Peyer's patch (tissue), 4 donors: ENCODE measurements around the gene THBS3.
"Not testable (repeated sequence)": the region's sequence is repeated elsewhere in the genome, so short reads cannot be mapped to it uniquely, and the experiment has no call there.

Source experiments
- POLR2A ChIP-seq, 2 donors: fragments of 450-650 bp; IDR thresholded peaks; one replicate each; pipeline ENCODE4 v1.5.1; 2017; ENCODE audit warnings: antibody characterized with exemption in 2 of 2, mild to moderate bottlenecking in 2 of 2, moderate library complexity in 2 of 2
- TF ChIP-seq, protein P1 (sequence below), 6 experiments: fragments of 450-650 bp in 4 of 6; fragments of 200-600 bp in 2 of 6; sonication (generic) in 1 of 6; IDR thresholded peaks; one replicate each; pipeline ENCODE4 v1.5.1; 2017 to 2019; ENCODE audit warnings: antibody characterized with exemption in 6 of 6, mild to moderate bottlenecking in 3 of 6, moderate library complexity in 1 of 6

DNA sequence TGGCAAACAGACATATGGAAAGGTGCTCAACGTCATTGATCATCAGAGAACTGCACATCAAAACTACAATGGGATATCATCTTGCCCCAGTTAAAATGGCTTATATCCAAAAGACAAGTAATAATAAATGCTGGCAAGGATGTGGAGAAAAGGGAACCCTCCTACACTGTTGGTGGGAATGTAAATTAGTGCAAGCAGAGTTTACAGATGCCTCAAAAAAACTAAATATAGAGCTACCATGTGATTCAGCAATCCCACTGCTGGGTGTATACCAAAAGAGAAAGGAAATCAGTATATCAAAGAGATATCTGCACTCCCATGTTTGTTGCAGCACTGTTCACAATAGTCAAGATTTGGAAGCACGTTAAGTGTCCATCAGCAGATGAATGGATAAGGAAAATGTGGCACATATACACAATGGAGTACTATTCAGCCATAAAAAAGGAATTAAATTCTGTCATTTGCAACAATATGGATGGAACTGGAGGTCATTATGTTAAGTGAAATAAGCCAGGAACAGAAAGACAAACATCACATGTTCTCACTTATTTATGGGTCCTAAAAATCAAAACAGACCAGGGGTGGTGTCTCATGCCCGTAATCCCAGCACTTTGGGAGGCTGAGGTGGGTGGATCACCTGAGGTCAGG is 51.6 kb downstream of the THBS3 start:
- TF ChIP-seq, protein P1, sequence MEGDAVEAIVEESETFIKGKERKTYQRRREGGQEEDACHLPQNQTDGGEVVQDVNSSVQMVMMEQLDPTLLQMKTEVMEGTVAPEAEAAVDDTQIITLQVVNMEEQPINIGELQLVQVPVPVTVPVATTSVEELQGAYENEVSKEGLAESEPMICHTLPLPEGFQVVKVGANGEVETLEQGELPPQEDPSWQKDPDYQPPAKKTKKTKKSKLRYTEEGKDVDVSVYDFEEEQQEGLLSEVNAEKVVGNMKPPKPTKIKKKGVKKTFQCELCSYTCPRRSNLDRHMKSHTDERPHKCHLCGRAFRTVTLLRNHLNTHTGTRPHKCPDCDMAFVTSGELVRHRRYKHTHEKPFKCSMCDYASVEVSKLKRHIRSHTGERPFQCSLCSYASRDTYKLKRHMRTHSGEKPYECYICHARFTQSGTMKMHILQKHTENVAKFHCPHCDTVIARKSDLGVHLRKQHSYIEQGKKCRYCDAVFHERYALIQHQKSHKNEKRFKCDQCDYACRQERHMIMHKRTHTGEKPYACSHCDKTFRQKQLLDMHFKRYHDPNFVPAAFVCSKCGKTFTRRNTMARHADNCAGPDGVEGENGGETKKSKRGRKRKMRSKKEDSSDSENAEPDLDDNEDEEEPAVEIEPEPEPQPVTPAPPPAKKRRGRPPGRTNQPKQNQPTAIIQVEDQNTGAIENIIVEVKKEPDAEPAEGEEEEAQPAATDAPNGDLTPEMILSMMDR (IDR thresholded peaks at IDR 0.05) = not testable (repeated sequence)
- TF ChIP-seq POLR2A (IDR thresholded peaks at IDR 0.05) = not testable (repeated sequence)
